Right lung (tissue), 5 donors: ENCODE measurements around the gene MAT1A. TPM values are rescaled to one million over a fixed set of nuclear protein-coding genes. Genes with fewer than 3 reads are reported as not detected.
A peak's percentile ranks its signal among the peaks of the same experiment; 100 is the strongest.
"Not testable (repeated sequence)": the region's sequence is repeated elsewhere in the genome, so short reads cannot be mapped to it uniquely, and the experiment has no call there.

Source experiments
- DNase-seq, 2 donors: peaks; one replicate each; pipeline ENCODE4 v3.0.0-alpha.2; 2013
- polyA plus RNA-seq, 5 donors: library from polyadenylated mRNA; unstranded; fragments of 120-200 nt; gene quantifications; one replicate each; pipeline versions ENCODE4 v1.2.1 to v1.2.3, GENCODE V29; 2013; ENCODE audit warnings: inconsistent platforms in 1 of 5, low replicate concordance in 1 of 5; ENCODE audit not compliant: insufficient read length in 5 of 5, insufficient read depth in 1 of 5

The MAT1A gene
- polyA plus RNA-seq, 5 donors = 0.51 to 0.90 (median 0.60) TPM

GRCh38 chr10:80265740-80266512 is 23.5 kb downstream of the MAT1A start:
- DNase-seq = peak in 1 of 2 donors; percentile 15

- no peak for DNase-seq
Measured at GRCh38 chr10:80264081-80265056, 25.1 kb downstream of the MAT1A start.

- no peak for DNase-seq
Measured at GRCh38 chr10:80261316-80262030, 28.0 kb downstream of the MAT1A start.

GRCh38 chr10:80260295-80261243 is 28.9 kb downstream of the MAT1A start:
- peak in 1 of 2 donors; percentile 23 for DNase-seq

- DNase-seq = no peak
Measured at GRCh38 chr10:80259405-80259871, 30.0 kb downstream of the MAT1A start.

GRCh38 chr10:80256798-80257197 is 32.7 kb downstream of the MAT1A start:
- DNase-seq = not testable (repeated sequence)

- not testable (repeated sequence) for DNase-seq
Measured at GRCh38 chr10:80254726-80255125, 34.7 kb downstream of the MAT1A start.

- DNase-seq = peak; percentile 26 to 33
Measured at GRCh38 chr10:80253963-80254271, 35.5 kb downstream of the MAT1A start.

- no peak for DNase-seq
Measured at GRCh38 chr10:80253266-80253962, 36.0 kb downstream of the MAT1A start.

- DNase-seq = no peak
Measured at GRCh38 chr10:80252296-80252887, 37.1 kb downstream of the MAT1A start.

GRCh38 chr10:80251703-80252280 is 37.7 kb downstream of the MAT1A start:
- not testable (repeated sequence) for DNase-seq

GRCh38 chr10:80250399-80250798 is 39.1 kb downstream of the MAT1A start:
- DNase-seq = not testable (repeated sequence)

- DNase-seq = not testable (repeated sequence)
Measured at GRCh38 chr10:80249906-80250305, 39.6 kb downstream of the MAT1A start.

- not testable (repeated sequence) for DNase-seq
Measured at GRCh38 chr10:80247611-80248010, 41.8 kb downstream of the MAT1A start.

- not testable (repeated sequence) for DNase-seq
Measured at GRCh38 chr10:80244371-80244770, 45.1 kb downstream of the MAT1A start.

GRCh38 chr10:80242341-80242740 is 47.1 kb downstream of the MAT1A start:
- not testable (repeated sequence) for DNase-seq

GRCh38 chr10:80236457-80236856 is 53.0 kb downstream of the MAT1A start:
- DNase-seq = not testable (repeated sequence)

- not testable (repeated sequence) for DNase-seq
Measured at GRCh38 chr10:80234331-80235235, 54.9 kb downstream of the MAT1A start.
